Stimulated activated CD4-positive, alpha-beta T cell treated with anti-CD3 and anti-CD28 coated beads, Interleukin-12 subunit alpha, Interleukin-12 subunit beta, amount 100 ng/mL, for 48 hours (primary cell): ENCODE results near the gene NANOG.
"Not testable (repeated sequence)": the region's sequence is repeated elsewhere in the genome, so short reads cannot be mapped to it uniquely, and the experiment has no call there.

Experiments used
- DNase-seq, 3 donors: peaks; one replicate each; pipeline ENCODE4 v3.0.0-alpha.2; 2020; ENCODE audit warnings: low read depth in 2 of 3, low spot score in 1 of 3

Gene NANOG

GRCh38 chr12:7788884-7789528 is at the start of gene NANOG:
TSS of gene NANOG (plus strand) at chr12:7789402. CDS start at chr12:7789615, 213 bp downstream.
- not testable (repeated sequence) for DNase-seq

- DNase-seq, result no peak
Observed at GRCh38 chr12:7747246-7747645, 42.0 kb upstream of the NANOG start, which contains the start of gene CLEC4C. TSS of gene CLEC4C (minus strand) at chr12:7747375. CDS start at chr12:7747348, 27 bp downstream.

GRCh38 chr12:7748852-7749251 is 40.4 kb upstream of the NANOG start:
- DNase-seq, result no peak

GRCh38 chr12:7749442-7749841 is 39.8 kb upstream of the NANOG start:
- no peak for DNase-seq

GRCh38 chr12:7750350-7750749 is 38.9 kb upstream of the NANOG start:
- no peak for DNase-seq

- DNase-seq, result no peak
Observed at GRCh38 chr12:7751394-7751793, 37.8 kb upstream of the NANOG start.

- DNase-seq, result not testable (repeated sequence)
Observed at GRCh38 chr12:7751941-7752922, 37.0 kb upstream of the NANOG start.

GRCh38 chr12:7755668-7756067 is 33.5 kb upstream of the NANOG start:
- not testable (repeated sequence) for DNase-seq

- no peak for DNase-seq
Observed at GRCh38 chr12:7756993-7757392, 32.2 kb upstream of the NANOG start.

GRCh38 chr12:7758766-7759140 is 30.4 kb upstream of the NANOG start:
- no peak for DNase-seq

- DNase-seq, result no peak
Observed at GRCh38 chr12:7769999-7770398, 19.2 kb upstream of the NANOG start.

- no peak for DNase-seq
Observed at GRCh38 chr12:7781274-7781673, 7.9 kb upstream of the NANOG start.

GRCh38 chr12:7782055-7782454 is 7.1 kb upstream of the NANOG start:
- no peak for DNase-seq

- DNase-seq, result not testable (repeated sequence)
Observed at GRCh38 chr12:7783433-7783832, 5.8 kb upstream of the NANOG start.

GRCh38 chr12:7784701-7785100 is 4.5 kb upstream of the NANOG start:
- no peak for DNase-seq

- no peak for DNase-seq
Observed at GRCh38 chr12:7787574-7788293, 1.5 kb upstream of the NANOG start.

GRCh38 chr12:7788294-7788660 is 925 bp upstream of the NANOG start:
- DNase-seq, result no peak

GRCh38 chr12:7793211-7793610 is 4.0 kb downstream of the NANOG start:
- DNase-seq, result no peak

- DNase-seq, result not testable (repeated sequence)
Observed at GRCh38 chr12:7797269-7797668, 8.1 kb downstream of the NANOG start.

GRCh38 chr12:7797698-7798398 is 8.6 kb downstream of the NANOG start:
- no peak for DNase-seq

- not testable (repeated sequence) for DNase-seq
Observed at GRCh38 chr12:7798750-7799308, 9.6 kb downstream of the NANOG start.
